ENCODE measurements around the gene URAD. TPM values are rescaled to one million over a fixed set of nuclear protein-coding genes. Genes with fewer than 3 reads are reported as not detected.
"Not testable (repeated sequence)": the region's sequence is repeated elsewhere in the genome, so short reads cannot be mapped to it uniquely, and the experiment has no call there.

URAD gene
- total RNA-seq, 2 experiments from 2014 or later = not detected

DNA sequence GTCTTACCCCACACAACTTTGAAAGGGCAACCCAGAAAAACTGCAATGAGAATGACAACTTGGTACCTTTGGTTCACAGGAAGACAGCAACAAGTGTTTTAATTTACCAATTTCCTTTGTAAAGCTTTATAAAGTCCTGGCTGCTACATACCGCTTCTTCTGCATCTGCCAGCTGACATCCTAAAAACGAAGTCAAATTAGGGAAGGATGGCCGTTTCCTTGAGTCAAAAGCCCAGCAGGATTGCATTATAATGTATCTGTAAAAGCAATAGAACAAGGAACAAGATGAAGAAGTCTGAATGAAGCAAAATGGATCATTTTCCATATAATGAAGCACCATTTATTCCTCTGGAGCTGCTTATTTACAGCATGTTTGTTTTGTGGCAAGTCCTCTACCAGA is 25.8 kb upstream of the URAD start:
- H3K4me1 Mint-ChIP-seq (ENCODE audit: low read depth) = peaks cover 2% of the 10 kb centered on the region
- no peak overlapping the region for H3K27ac Mint-ChIP-seq
- intact Hi-C loops (cut with micrococcal nuclease) = no loop called here
- no peaks in the 10 kb centered on the region for H3K36me3 Mint-ChIP-seq (ENCODE audit: low read depth)
- peaks cover 6% of the 10 kb centered on the region for H3K27me3 Mint-ChIP-seq (ENCODE audit: low read depth)
- no peaks in the 10 kb centered on the region for H3K9me3 Mint-ChIP-seq
- CTCF ChIA-PET = no interaction called here
- no peak overlapping the region for H3K4me3 Mint-ChIP-seq
- no peak for DNase-seq

DNA sequence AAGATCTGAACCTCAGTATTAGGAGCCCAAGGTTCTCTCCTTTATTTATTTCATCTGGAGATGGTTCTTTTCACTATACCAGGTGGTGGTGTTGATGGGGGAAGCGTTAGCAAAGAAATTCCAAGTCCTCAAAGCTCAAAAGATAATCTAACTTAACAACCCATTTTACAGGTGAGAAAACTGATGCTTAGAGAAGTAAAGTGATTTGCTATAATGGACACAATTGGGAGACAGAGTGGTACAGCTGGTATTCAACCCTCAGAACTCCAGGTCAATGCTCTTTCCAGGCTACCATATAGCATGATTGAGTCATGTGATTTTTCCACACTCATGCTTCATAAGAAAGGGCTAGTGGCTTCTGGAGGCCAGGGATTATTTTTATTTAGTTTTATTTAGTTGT is 25.0 kb upstream of the URAD start:
- CTCF ChIA-PET = no interaction called here

DNA sequence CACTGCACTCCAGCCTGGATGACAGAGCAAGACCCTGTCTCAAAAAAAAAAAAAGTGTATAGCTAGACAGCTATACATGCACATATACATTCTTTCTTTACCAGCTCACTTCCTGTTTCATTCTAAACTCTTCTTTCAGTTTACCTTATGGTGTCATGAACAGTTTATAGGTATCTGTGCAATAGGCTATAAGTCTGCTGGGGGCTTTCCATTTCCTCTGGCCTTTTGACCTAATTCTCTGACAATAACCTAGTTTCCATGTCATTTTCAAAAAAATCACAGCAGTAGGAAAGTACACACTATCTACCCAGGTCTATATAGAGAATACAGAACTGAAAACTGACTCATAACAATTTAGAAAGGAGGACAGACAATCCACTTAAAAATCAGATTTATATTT is 24.4 kb upstream of the URAD start:
- CTCF ChIA-PET = interaction anchor here (1.2 kb wide), 1 partner anchor 9 kb away, joined by 6 read pairs; no protein-coding TSS in a partner anchor
- H3K4me3 Mint-ChIP-seq = no peak overlapping the region
- H3K27ac Mint-ChIP-seq = no peak overlapping the region
- H3K36me3 Mint-ChIP-seq (ENCODE audit: low read depth) = no peaks in the 10 kb centered on the region
- H3K4me1 Mint-ChIP-seq (ENCODE audit: low read depth) = peaks cover 2% of the 10 kb centered on the region
- H3K27me3 Mint-ChIP-seq (ENCODE audit: low read depth) = peaks cover 6% of the 10 kb centered on the region
- no peaks in the 10 kb centered on the region for H3K9me3 Mint-ChIP-seq
- intact Hi-C loops (cut with micrococcal nuclease) = no loop called here
- no peak for DNase-seq

More for the DNA sequence above, 25.0 kb upstream of the URAD start:
- peaks cover 2% of the 10 kb centered on the region for H3K4me1 Mint-ChIP-seq (ENCODE audit: low read depth)
- H3K4me3 Mint-ChIP-seq = no peak overlapping the region
- no peak for DNase-seq
- no peaks in the 10 kb centered on the region for H3K36me3 Mint-ChIP-seq (ENCODE audit: low read depth)
- H3K27ac Mint-ChIP-seq = no peak overlapping the region
- intact Hi-C loops (cut with micrococcal nuclease) = no loop called here
- H3K9me3 Mint-ChIP-seq = no peaks in the 10 kb centered on the region
- peaks cover 6% of the 10 kb centered on the region for H3K27me3 Mint-ChIP-seq (ENCODE audit: low read depth)

DNA sequence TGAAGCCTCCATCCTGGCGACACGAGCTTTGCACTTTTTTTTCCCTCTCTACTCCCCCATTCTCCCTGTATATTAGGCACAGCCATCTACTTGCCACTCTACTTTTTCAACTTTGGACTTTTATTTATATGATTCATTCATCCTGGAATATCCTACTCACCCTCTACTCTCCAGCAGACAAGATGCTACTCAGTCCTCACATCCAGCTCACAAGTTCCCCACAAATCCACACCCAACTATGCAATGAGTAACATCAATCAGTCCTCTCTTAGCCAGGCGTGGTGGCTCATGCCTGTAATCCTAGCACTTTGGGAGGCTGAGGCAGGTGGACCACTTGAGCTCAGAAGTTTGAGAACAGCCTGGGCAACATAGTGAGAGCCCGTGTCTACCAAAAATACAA is 23.9 kb upstream of the URAD start:
- peaks cover 6% of the 10 kb centered on the region for H3K27me3 Mint-ChIP-seq (ENCODE audit: low read depth)
- no peak overlapping the region for H3K27ac Mint-ChIP-seq
- H3K4me1 Mint-ChIP-seq (ENCODE audit: low read depth) = peaks cover 2% of the 10 kb centered on the region
- H3K9me3 Mint-ChIP-seq = no peaks in the 10 kb centered on the region
- DNase-seq = no peak
- intact Hi-C loops (cut with micrococcal nuclease) = no loop called here
- H3K4me3 Mint-ChIP-seq = no peak overlapping the region
- CTCF ChIA-PET = interaction anchor here (1.2 kb wide), 1 partner anchor 9 kb away, joined by 6 read pairs; no protein-coding TSS in a partner anchor
- H3K36me3 Mint-ChIP-seq (ENCODE audit: low read depth) = no peaks in the 10 kb centered on the region

DNA sequence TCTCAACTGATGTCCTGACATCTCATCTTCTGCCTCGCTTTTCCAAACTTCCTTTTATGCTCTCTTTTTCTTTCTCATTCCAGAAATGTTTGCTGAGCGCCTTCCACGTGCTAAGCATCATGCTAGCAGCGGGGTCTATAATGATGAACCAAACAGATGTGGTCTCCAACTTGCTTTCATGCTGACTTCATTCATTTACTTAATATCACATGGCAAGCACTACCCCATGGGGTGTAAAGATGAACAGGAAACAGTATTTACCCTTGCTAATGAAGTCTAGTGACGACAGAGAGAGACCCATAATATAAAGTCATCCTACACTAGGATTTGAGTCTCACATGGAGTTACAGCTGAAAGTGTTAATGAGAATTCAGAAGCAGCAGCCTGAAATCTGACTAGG is 21.6 kb upstream of the URAD start:
- no peak for DNase-seq
- H3K9me3 Mint-ChIP-seq = no peaks in the 10 kb centered on the region
- intact Hi-C loops (cut with micrococcal nuclease) = no loop called here
- H3K4me3 Mint-ChIP-seq = no peak overlapping the region
- no peaks in the 10 kb centered on the region for H3K36me3 Mint-ChIP-seq (ENCODE audit: low read depth)
- H3K4me1 Mint-ChIP-seq (ENCODE audit: low read depth) = peaks cover 2% of the 10 kb centered on the region
- H3K27me3 Mint-ChIP-seq (ENCODE audit: low read depth) = peaks cover 6% of the 10 kb centered on the region
- CTCF ChIA-PET = no interaction called here
- no peak overlapping the region for H3K27ac Mint-ChIP-seq

DNA sequence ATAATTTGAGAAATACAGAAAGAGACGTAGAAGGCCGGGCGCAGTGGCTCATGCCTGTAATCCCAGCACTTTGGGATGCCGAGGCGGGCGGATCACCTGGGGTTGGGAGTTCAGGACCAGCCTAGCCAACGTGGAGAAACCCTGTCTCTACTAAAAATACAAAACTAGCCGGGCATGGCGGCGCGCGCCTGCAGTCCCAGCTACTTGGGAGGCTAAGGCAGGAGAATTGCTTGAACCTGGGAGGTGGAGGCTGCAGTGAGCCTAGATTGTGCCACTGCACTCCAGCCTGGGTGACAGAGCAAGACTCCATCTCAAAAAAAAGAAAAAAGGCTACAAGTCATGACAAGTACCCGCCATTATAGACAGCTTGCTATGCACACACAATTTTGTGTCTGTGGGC is 16.5 kb upstream of the URAD start:
- intact Hi-C loops (cut with micrococcal nuclease); DNase-seq; H3K9me3 Mint-ChIP-seq; H3K4me1 Mint-ChIP-seq (ENCODE audit: low read depth); H3K27ac Mint-ChIP-seq; H3K36me3 Mint-ChIP-seq (ENCODE audit: low read depth); CTCF ChIA-PET; H3K27me3 Mint-ChIP-seq (ENCODE audit: low read depth); H3K4me3 Mint-ChIP-seq: not testable (repeated sequence)

DNA sequence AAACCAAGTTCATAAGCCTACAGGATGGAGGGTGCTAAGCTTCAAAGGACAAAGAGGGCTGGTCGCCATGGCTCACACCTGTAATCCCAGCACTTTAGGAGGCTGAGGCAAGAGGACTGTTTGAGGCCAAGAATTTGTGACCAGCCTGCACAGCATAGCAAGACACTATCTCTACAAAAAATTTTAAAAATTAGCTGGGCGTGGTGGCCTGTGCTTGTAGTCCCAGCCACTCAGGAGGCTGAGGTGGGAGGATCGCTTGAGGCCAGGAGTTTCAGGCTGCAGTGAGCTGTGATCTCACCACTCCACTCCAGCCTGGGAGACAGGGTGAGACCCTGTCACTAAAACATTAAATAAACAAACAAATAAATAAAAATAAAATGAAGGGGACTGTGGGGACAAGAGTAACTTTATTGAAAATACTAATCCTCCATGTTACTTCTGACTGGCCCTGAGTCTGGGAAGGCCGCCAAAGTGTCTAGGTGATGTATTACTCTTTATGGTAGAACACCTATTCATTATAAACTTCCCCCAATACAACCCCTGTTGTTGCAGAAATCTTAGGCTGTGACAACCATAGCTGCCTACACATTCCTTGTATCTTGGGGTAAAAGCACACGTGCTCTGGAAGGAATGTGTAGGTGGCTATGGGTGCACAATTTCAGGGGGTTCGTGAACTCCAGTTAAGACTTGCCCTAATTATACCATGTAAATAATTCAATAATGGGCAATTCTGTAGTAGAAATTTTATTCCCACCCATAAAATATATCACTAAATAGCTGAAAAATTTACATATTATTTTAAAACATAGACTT is 14.6 kb upstream of the URAD start:
- Mint-ChIP-seq H3K36me3 (ENCODE audit: low read depth) (no peaks in the 10 kb centered on the region), H3K9me3 (no peaks in the 10 kb centered on the region), H3K4me1 (ENCODE audit: low read depth) (peaks cover 2% of the 10 kb centered on the region), H3K4me3 (no peak overlapping the region), H3K27me3 (ENCODE audit: low read depth) (no peaks in the 10 kb centered on the region), H3K27ac (no peak overlapping the region)
- CTCF ChIA-PET = interaction anchor here (0.7 kb wide), 2 partner anchors 10 to 124 kb away, joined by 3 to 6 read pairs; no protein-coding TSS in a partner anchor
- intact Hi-C loops (cut with micrococcal nuclease) = no loop called here
- no peak for DNase-seq

DNA sequence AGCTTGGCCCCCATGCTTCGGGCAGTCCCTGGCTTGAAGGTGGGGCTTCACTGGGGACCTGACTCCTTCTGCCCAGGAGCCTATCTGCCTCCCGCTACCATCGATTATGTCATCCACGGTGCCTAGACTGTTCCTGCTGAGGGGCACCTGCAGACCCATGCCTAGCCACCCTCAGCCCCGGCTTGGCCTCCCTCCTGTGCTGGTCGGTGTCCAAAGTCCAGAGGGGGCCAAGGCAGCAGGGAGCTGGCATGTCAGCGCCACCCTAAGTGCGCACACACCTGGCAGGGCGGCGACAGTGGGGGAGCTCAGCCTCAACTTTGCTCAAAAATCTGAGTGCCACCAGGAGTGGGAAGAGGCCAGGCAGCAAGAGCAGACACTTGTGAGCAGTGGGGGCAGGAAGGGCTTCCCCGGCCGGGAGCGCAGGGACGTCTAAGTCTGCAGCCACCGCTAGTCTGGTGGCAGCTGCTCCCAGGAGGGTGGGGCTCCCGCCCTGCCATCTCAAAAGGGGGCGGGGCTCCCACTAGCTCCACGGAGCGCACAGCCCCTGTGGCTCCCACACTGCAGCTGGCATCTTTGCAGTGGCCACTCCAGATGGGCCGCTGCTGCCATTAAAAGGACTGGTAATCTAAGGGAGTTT is 13.5 kb upstream of the URAD start:
- H3K4me1 Mint-ChIP-seq (ENCODE audit: low read depth) = peaks cover 3% of the 10 kb centered on the region
- no peak overlapping the region for H3K4me3 Mint-ChIP-seq
- CTCF ChIA-PET = interaction anchor here (0.7 kb wide), 1 partner anchor 123 kb away, joined by 3 read pairs; no protein-coding TSS in a partner anchor
- DNase-seq = no peak
- intact Hi-C loops (cut with micrococcal nuclease) = no loop called here
- H3K27me3 Mint-ChIP-seq (ENCODE audit: low read depth) = no peaks in the 10 kb centered on the region
- no peaks in the 10 kb centered on the region for H3K36me3 Mint-ChIP-seq (ENCODE audit: low read depth)
- H3K9me3 Mint-ChIP-seq = no peaks in the 10 kb centered on the region
- H3K27ac Mint-ChIP-seq = no peak overlapping the region

DNA sequence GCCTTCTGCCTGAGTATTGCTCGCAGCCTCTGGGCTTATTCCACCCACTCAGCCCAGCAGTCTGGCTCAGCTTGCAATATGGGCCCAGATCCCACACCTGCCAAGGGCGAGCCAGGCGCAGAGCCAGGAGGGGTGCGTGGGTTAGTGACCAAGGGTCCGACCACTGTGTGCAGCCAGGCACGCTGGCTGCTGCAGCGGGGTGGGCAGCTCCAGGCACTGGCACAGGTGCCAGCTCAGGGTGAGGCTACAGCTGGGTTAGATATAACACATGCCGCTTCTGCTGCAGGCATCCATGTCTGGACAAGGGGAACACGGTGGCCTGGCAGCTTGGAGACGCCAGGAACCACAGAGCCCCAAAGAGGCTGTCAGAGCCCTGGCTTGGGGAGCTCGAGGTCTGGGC is 12.6 kb upstream of the URAD start:
- DNase-seq = no peak
- no peak overlapping the region for H3K4me3 Mint-ChIP-seq
- H3K4me1 Mint-ChIP-seq (ENCODE audit: low read depth) = peaks cover 3% of the 10 kb centered on the region
- H3K9me3 Mint-ChIP-seq = no peaks in the 10 kb centered on the region
- CTCF ChIA-PET = no interaction called here
- intact Hi-C loops (cut with micrococcal nuclease) = no loop called here
- no peaks in the 10 kb centered on the region for H3K27me3 Mint-ChIP-seq (ENCODE audit: low read depth)
- H3K36me3 Mint-ChIP-seq (ENCODE audit: low read depth) = no peaks in the 10 kb centered on the region
- no peak overlapping the region for H3K27ac Mint-ChIP-seq

DNA sequence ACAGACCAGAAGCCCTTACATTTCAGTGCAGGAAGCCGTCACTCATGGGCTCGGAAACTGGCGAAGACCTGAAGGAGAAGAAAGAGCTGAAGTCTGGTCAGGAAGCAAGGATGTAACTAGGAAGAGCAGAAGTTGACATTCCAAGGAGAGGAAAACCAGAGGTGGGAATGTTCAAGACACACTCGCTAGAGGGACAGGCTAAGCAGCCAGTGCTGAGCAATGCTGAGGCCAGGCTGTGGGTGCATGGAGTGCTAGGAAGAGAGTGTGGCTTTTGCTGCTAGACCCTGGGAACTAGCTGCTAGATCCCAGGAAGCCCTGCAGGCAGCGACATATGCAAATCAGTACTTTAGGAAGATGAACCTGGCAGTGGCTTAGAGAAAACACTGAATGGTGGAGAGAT is 12.1 kb upstream of the URAD start:
- H3K4me1 Mint-ChIP-seq (ENCODE audit: low read depth) = peaks cover 3% of the 10 kb centered on the region
- no peak overlapping the region for H3K4me3 Mint-ChIP-seq
- no peaks in the 10 kb centered on the region for H3K36me3 Mint-ChIP-seq (ENCODE audit: low read depth)
- H3K27me3 Mint-ChIP-seq (ENCODE audit: low read depth) = no peaks in the 10 kb centered on the region
- CTCF ChIA-PET = interaction anchor here (0.7 kb wide), 1 partner anchor 361 kb away, joined by 3 read pairs; no protein-coding TSS in a partner anchor
- no peak overlapping the region for H3K27ac Mint-ChIP-seq
- no peak for DNase-seq
- H3K9me3 Mint-ChIP-seq = no peaks in the 10 kb centered on the region
- intact Hi-C loops (cut with micrococcal nuclease) = no loop called here

DNA sequence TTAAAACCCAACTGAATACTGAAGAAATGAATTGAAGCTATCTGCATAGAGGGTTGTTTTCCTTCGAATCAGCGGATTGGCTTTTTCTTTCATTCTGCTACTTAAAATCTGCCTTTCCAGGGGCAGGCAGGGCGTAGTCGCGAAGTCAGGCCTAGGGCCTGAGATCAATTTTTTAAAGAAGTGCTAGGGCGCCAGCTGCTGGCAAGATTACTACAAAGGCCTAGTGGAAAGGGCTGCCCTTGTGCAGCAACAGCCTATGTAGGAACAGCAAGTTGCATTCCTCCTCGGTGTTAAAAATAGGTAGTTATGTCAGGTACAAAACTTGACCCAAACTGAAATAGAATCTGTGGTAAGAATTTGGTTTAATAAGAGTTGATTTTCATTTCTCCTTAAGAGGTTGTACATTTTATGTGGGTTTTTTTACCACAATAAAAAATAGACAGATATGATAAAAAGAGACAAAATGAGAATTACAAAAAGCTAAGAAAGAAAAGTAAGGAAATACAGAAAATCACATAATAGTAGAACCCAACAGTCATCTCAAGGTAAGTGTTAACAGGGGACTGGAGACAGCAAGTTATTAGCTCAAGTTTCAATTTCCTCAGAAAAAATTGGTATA is 9.5 kb upstream of the URAD start:
- DNase-seq = peak; percentile 71
- Mint-ChIP-seq H3K4me3 (no peak overlapping the region), H3K4me1 (ENCODE audit: low read depth) (peaks cover 3% of the 10 kb centered on the region), H3K27ac (no peak overlapping the region), H3K9me3 (no peaks in the 10 kb centered on the region), H3K36me3 (ENCODE audit: low read depth) (no peaks in the 10 kb centered on the region), H3K27me3 (ENCODE audit: low read depth) (no peaks in the 10 kb centered on the region)
- intact Hi-C loops (cut with micrococcal nuclease) = no loop called here
- CTCF ChIA-PET = interaction anchor here (0.6 to 2.0 kb wide), 7 partner anchors 16 to 626 kb away, joined by 3 to 9 read pairs (median 4); no protein-coding TSS in a partner anchor

DNA sequence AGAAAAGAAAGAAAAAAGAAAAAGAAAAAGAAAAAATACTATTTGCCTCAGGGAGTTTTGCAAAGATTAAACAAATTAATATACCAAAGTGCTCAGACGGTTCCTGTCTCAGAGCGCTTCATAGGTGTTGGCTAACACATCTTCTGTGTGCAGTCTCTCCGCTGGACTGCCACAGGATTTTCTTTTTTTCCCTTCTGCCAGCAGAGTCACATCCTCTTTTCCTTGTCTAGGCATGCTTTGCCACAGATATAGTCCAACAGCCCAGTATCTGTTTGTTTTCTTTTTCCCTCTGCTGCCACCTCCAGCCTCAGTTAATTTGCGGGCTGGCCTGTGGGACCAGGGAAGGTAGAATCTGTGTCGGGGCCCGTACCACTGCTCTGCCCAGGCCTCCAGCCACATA is 3.4 kb upstream of the URAD start:
- H3K27ac Mint-ChIP-seq = no peak overlapping the region
- H3K9me3 Mint-ChIP-seq = no peaks in the 10 kb centered on the region
- CTCF ChIA-PET = interaction anchor here (0.6 kb wide), 1 partner anchor 161 kb away, joined by 3 read pairs; no protein-coding TSS in a partner anchor
- no peak overlapping the region for H3K4me3 Mint-ChIP-seq
- intact Hi-C loops (cut with micrococcal nuclease) = no loop called here
- H3K36me3 Mint-ChIP-seq (ENCODE audit: low read depth) = no peaks in the 10 kb centered on the region
- no peaks in the 10 kb centered on the region for H3K4me1 Mint-ChIP-seq (ENCODE audit: low read depth)
- DNase-seq = no peak
- H3K27me3 Mint-ChIP-seq (ENCODE audit: low read depth) = peaks cover 7% of the 10 kb centered on the region
